Limb (tissue), 2 donors: ENCODE data around the gene CATSPERZ.

Experiments used
- DNase-seq, 2 donors: peaks; one replicate each; pipeline ENCODE4 v3.0.0-alpha.2; 2016; ENCODE audit errors: extremely low spot score in 2 of 2

Gene CATSPERZ

GRCh38 chr11:64341429-64341828 is 41.3 kb downstream of the CATSPERZ start:
- no peak for DNase-seq

GRCh38 chr11:64341851-64342791 is 42.0 kb downstream of the CATSPERZ start:
- peak; percentile 65 to 87 for DNase-seq

DNA sequence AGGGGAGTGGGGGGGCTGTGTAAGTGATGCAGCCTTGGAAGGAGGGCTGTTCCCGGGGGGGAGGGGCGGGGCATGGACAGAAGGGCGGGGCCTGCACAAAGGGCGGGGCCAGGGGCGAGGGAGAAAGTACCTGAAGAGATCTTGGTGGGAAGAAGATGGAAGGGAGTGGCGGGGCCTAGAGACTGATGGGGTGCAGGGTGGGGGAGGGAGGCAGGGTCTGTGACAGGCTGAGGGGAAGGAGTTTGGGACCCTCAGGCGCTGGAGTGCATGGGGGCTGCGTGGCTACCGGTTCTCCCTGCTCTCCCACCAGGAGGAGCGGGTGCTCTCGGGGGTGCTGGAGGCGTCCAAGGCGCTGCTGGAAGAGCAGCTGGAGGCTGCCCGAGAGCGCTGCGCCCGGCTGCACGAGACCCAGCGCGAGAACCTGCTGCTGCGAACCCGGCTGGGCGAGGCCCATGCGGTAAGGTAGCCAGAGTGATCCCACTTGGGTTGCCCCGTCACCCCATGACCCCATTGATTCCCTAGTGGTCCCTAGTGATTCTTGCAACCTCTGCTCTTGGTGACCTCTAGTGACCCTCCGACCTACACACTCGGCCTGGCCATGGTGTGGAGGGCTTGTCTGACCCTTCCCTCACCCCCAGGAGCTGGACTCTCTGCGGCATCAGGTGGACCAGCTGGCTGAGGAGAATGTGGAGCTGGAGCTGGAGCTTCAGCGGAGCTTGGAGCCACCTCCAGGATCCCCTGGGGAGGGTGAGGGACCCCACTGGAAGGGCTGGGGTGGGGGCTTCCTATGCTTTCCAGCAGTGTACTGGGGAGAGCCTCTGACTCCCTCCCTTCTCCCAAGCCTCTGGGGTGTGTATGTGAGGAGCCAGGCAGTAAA is 42.9 kb downstream of the CATSPERZ start:
- no peak for DNase-seq

- no peak for DNase-seq
These were observed 43.8 kb downstream of the CATSPERZ start for GRCh38 chr11:64343767-64344559.

DNA sequence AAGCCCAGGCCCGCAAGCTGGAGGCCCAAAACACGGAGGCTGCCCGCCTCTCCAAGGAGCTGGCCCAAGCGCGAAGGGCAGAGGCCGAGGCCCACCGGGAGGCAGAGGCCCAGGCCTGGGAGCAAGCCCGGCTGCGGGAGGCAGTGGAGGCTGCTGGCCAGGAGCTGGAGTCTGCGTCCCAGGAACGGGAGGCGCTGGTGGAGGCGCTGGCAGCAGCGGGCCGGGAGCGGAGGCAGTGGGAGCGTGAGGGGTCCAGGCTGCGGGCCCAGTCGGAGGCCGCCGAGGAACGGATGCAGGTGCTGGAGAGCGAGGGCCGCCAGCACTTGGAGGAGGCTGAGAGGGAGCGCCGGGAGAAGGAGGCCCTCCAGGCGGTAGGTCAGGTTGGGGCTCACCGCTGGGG is 44.6 kb downstream of the CATSPERZ start:
- no peak for DNase-seq

DNA sequence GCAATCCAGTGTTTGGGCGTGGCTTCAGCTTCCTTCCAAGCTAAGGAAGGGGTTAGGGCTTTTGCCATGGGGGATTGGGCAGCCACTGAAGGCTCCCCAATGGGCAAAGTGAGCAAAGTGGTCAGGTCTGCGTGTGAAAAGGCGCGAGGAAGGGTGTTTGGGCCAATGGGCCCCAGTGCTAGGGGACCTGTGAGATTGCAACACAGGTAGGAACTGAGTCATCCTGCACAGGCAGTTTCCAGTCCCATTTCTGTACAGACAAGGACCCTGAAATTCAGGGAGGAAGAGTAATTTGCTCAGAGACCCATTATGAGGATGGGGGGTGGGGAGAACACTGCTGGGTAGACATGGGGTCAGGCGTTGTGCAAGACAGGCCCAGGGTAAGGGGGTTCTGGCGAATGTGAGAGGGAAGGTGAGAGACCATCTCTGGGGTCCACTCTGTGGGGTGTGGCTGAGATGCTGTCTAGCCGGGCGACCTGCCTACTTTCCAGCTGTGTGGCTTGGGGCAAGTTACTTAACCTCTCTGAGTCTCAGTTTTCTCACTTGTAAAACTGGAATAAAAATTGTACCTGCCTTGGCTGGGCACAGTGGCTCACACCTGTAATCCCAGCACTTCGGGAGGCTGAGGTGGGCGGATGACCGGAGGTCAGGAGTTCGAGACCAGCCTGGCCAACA is 47.2 kb downstream of the CATSPERZ start:
- DNase-seq, result no peak

DNA sequence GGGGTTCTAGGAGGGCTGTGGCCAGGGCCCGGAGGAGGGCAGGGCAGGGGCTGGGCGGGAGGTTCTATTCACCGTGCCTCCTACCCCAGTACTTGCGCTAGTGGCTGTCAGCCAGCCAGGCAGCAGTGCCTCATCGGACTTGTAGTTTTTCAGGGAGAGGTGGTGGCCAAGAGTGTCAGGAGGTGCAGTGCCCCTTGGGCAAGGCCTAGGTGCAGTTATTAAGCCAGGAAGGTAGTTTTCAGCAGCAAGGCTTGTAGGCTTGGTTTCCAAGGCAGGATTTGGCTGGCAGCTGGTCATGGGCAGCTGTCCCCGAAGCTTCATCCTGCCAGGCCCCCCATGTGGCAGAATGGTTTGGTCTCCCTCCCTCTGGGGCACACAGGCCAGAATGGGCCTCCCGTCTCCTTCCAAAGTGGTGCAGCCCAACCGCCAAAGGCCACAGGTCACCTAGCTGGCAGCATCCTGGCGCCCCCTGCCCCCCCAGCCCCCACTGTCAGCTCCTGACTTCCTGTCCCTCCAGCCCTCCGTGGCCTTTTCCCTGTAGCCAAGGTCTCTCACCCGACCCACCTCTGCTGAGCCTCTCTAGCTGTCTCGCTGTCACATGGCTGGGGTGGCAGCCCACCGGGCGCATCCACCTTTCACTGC is 48.3 kb downstream of the CATSPERZ start:
- peak in 1 of 2 donors; percentile 39 for DNase-seq

GRCh38 chr11:64349025-64349387 is 48.8 kb downstream of the CATSPERZ start:
- no peak for DNase-seq

- DNase-seq, result no peak
These were observed 49.2 kb downstream of the CATSPERZ start for GRCh38 chr11:64349404-64349803.

DNA sequence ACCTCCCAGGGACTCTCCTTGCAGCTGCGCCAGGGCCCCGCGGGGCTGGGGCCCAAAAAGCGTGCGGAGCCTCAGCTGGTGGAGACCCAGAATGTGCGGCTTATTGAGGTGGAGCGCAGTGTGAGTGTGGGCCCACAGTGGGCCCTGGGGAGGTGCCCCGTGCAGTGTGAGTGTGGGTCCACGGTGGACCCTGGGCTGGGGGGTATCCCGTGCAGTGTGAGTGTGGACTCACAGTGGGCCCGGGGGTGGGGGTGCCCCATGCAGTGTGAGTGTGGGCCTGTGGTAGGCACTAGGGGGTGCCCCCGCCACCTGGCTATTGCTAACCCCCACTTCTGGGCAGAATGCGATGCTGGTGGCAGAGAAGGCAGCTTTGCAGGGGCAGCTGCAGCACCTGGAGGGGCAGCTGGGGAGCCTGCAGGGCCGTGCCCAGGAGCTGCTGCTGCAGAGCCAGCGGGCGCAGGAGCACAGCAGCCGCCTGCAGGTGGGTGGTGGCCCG is 51.0 kb downstream of the CATSPERZ start:
- no peak for DNase-seq

- DNase-seq, result peak in 1 of 2 donors; percentile 29
These were observed 52.2 kb downstream of the CATSPERZ start for GRCh38 chr11:64352099-64352994.

DNA sequence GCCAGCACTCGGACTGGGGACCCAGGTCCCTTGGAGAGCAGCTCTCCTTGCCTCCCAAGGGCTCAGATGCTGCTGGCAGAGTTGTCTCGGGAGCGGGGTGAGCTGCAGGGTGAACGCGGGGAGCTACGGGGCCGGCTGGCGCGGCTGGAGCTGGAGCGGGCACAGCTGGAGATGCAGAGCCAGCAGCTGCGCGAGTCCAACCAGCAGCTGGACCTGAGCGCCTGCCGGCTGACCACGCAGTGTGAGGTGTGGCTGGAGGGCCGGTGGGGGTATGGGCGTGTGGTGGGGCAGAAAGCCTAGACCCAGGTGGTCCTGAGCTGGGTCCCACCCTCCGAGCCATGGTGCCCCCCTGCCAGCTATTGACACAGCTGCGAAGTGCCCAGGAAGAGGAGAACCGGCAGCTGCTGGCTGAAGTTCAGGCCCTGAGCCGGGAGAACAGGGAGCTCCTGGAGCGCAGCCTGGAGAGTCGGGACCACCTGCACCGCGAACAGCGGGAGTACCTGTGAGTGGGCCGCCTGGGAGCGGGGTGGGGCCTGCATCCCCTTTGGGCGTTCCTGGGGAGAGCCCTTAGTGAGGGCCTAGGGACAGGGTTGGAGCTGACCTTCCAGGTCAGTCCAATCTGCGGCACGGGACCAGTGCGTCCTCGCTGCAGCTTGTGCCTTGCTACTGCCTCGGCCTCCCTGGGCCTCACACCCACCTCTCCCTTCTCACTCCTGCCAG is 53.0 kb downstream of the CATSPERZ start:
- peak in 1 of 2 donors; percentile 43 for DNase-seq

GRCh38 chr11:64353715-64354506 is 53.8 kb downstream of the CATSPERZ start:
- DNase-seq, result peak in 1 of 2 donors; percentile 33
